22Rv1 (cell line): Measurements from ENCODE around the gene RPS8.

Source experiments
- ZFX ChIP-seq: fragments of 450-650 bp; IDR thresholded peaks from 2 replicates; pipeline ENCODE4 v1.6.1; 2017; ENCODE audit warnings: antibody characterized with exemption, borderline replicate concordance
- TF ChIP-seq, protein P1 (sequence below): fragments of 450-650 bp; IDR thresholded peaks from 2 replicates; pipeline ENCODE4 v1.5.1; 2017; ENCODE audit warnings: mild to moderate bottlenecking

DNA sequence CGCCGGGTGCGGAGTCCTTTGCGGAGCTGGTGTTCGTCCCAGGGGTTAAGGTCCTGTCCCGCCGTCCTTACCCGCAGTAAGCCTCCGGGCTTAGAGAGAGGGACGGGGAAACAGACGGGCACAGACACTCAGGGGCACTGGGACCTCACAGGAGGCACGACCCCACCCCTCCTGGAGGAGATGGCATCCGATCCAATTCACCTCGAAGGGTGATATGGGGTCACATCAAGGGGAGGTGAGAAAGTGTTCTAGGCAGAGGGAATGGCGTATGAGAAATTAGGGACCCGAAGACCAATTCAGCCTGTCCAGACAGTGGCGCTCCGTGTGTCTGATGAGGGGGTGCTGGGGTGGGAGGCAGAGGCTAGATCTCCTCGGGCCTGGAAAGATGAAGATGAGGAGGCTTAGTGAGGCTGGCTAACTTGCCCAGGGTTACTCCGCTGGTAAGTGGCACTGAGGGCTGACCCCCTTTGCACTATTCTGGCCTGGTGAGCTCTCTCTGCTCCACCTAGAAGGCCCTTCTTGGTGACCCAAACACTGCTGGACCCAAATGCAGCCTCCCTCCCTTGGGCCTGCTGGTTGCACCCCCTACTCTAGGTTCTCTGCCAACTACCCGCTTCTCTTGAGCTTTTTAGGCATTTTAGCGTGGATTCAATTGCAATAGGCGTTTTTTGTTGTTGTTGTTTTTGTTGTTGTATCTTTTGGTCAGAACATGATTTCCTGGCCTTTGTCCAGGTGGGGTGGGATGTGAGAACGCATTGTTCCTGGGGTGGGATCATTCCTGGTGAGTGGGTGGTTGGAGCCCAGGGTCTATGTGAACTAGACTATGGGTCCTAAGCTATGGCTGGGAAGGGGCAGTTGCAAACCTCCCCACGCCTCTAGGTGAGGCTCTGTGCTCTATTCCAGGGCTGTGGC lies 45.2 kb downstream of the RPS8 start:
- TF ChIP-seq, protein P1, sequence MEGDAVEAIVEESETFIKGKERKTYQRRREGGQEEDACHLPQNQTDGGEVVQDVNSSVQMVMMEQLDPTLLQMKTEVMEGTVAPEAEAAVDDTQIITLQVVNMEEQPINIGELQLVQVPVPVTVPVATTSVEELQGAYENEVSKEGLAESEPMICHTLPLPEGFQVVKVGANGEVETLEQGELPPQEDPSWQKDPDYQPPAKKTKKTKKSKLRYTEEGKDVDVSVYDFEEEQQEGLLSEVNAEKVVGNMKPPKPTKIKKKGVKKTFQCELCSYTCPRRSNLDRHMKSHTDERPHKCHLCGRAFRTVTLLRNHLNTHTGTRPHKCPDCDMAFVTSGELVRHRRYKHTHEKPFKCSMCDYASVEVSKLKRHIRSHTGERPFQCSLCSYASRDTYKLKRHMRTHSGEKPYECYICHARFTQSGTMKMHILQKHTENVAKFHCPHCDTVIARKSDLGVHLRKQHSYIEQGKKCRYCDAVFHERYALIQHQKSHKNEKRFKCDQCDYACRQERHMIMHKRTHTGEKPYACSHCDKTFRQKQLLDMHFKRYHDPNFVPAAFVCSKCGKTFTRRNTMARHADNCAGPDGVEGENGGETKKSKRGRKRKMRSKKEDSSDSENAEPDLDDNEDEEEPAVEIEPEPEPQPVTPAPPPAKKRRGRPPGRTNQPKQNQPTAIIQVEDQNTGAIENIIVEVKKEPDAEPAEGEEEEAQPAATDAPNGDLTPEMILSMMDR = no peak
- TF ChIP-seq ZFX = no peak
